Measurements from ENCODE around the gene HOXB5.

- TF ChIP-seq CTCF (IDR thresholded peaks at IDR 0.05) (no peak), ZFX (IDR thresholded peaks at IDR 0.05; ENCODE audit: borderline replicate concordance) (no peak)
Measured at GRCh38 chr17:48566717-48567116, 26.9 kb downstream of the HOXB5 start.
